HG03025 (cell line): ENCODE data around the gene NLRP9.

Source experiments
- ATAC-seq: cut with Tn5 transposase; IDR thresholded peaks from one replicate; pipeline ENCODE4 v1.9.1; 2021; ENCODE audit warnings: mild to moderate bottlenecking, moderate library complexity; ENCODE audit not compliant: unreplicated experiment, low FRiP score

NLRP9 gene

GRCh38 chr19:55658846-55659459 lies 79.2 kb downstream of the NLRP9 start:
- ATAC-seq, result no peak
